WERI-Rb-1 (cell line): ENCODE data around the gene UNC80.

Experiments
- DNase-seq: peaks from one replicate; pipeline ENCODE4 v3.0.0-alpha.2; 2020
- H3K27ac ChIP-seq: fragments of 250-450 bp; sonication (Bioruptor Pico); 2 replicates; pipeline ENCODE4 v1.5.1; 2020; ENCODE audit warnings: mild to moderate bottlenecking, moderate library complexity
- H3K27me3 ChIP-seq: fragments of 250-450 bp; sonication (Bioruptor Pico); 2 replicates; pipeline ENCODE4 v1.5.1; 2021; ENCODE audit warnings: mild to moderate bottlenecking, low read depth, moderate library complexity; ENCODE audit not compliant: insufficient read depth, severe bottlenecking
- H3K36me3 ChIP-seq: fragments of 250-450 bp; sonication (Bioruptor Pico); 2 replicates; pipeline ENCODE4 v1.5.1; 2020; ENCODE audit warnings: mild to moderate bottlenecking, moderate library complexity
- H3K4me3 ChIP-seq: 2 replicates; pipeline ENCODE4 v1.5.1; 2011; ENCODE audit warnings: low read depth, mild to moderate bottlenecking, control low read depth, low read length
- H3K9me3 ChIP-seq: fragments of 250-450 bp; sonication (Bioruptor Pico); 2 replicates; pipeline ENCODE4 v1.5.1; 2021; ENCODE audit warnings: mild to moderate bottlenecking, moderate library complexity; ENCODE audit not compliant: severe bottlenecking
- CTCF ChIP-seq: IDR thresholded peaks from 2 replicates; pipeline ENCODE4 v1.5.1; 2011; ENCODE audit warnings: low read depth, mild to moderate bottlenecking, control low read depth, inconsistent platforms, low read length

Gene UNC80

GRCh38 chr2:209933499-209934483 is 162.2 kb downstream of the UNC80 start:
- TF ChIP-seq CTCF, result no peak
- H3K27me3 ChIP-seq, result no peaks in the 10 kb centered on the region
- no peak for DNase-seq

GRCh38 chr2:209936106-209936666 is 164.6 kb downstream of the UNC80 start:
- Histone ChIP-seq H3K4me3 (no peak overlapping the region), H3K9me3 (no peaks in the 10 kb centered on the region), H3K36me3 (no peaks in the 10 kb centered on the region), H3K27me3 (no peaks in the 10 kb centered on the region), H3K27ac (no peak overlapping the region)
- no peak for TF ChIP-seq CTCF
- no peak for DNase-seq

More at GRCh38 chr2:209933499-209934483, 162.2 kb downstream of the UNC80 start:
- no peak overlapping the region for H3K4me3 ChIP-seq
- no peak overlapping the region for H3K27ac ChIP-seq
- H3K36me3 ChIP-seq, result no peaks in the 10 kb centered on the region
- no peaks in the 10 kb centered on the region for H3K9me3 ChIP-seq

GRCh38 chr2:209937893-209938292 is 166.3 kb downstream of the UNC80 start:
- DNase-seq, result no peak
- Histone ChIP-seq H3K9me3 (no peaks in the 10 kb centered on the region), H3K36me3 (no peaks in the 10 kb centered on the region), H3K27me3 (no peaks in the 10 kb centered on the region), H3K4me3 (no peak overlapping the region), H3K27ac (no peak overlapping the region)
- no peak for TF ChIP-seq CTCF

- no peak for DNase-seq
- no peaks in the 10 kb centered on the region for H3K9me3 ChIP-seq
- no peak overlapping the region for H3K4me3 ChIP-seq
- H3K27ac ChIP-seq, result no peak overlapping the region
- no peaks in the 10 kb centered on the region for H3K36me3 ChIP-seq
- no peak for TF ChIP-seq CTCF
- no peaks in the 10 kb centered on the region for H3K27me3 ChIP-seq
These were observed 167.3 kb downstream of the UNC80 start for GRCh38 chr2:209938906-209939305.

- no peak for DNase-seq
- Histone ChIP-seq H3K27me3 (no peaks in the 10 kb centered on the region), H3K9me3 (no peaks in the 10 kb centered on the region), H3K4me3 (no peak overlapping the region), H3K27ac (no peak overlapping the region), H3K36me3 (no peaks in the 10 kb centered on the region; the same call in 1 of the 2 replicates)
- TF ChIP-seq CTCF, result no peak
These were observed 169.3 kb downstream of the UNC80 start for GRCh38 chr2:209940936-209941335.
